K562 (cell line): ENCODE measurements around the gene EXOC6. TPM values are rescaled to one million over a fixed set of nuclear protein-coding genes. Genes with fewer than 3 reads are reported as not detected.
A peak's percentile ranks its signal among the peaks of the same experiment; 100 is the strongest.

Experiments
- ATAC-seq: fragments of 200-7000 bp; cut with Tn5 transposase; 3 replicates; pipeline ENCODE4 v1.9.1; 2020; ENCODE audit warnings: moderate library complexity
- BruUV-seq: library from RNA; stranded (reverse); fragments of 400-500 nt; replicated peaks from 2 replicates; lab custom pipeline; 2021; lab: Mats Ljungman, UMichigan
- CTCF ChIA-PET: fragments of 300-600 bp; formaldehyde crosslinking; extraction: SDS; loops from one replicate; lab custom pipeline; 2021; ENCODE audit warnings: low intra/inter-chr PET ratio; lab: Yijun Ruan, JAX
- POLR2A ChIA-PET: fragments of 300-600, 350-650 bp; sonication (Branson Sonifier 250); formaldehyde crosslinking; extraction: SDS; loops from one replicate; lab custom pipeline; 2021; ENCODE audit warnings: antibody characterized with exemption, inconsistent platforms; lab: Yijun Ruan, JAX
- DNase-seq, 4 experiments: peaks; one replicate each; pipeline versions ENCODE4 v3.0.0 to v3.0.0-alpha.2; 2011 to 2018; ENCODE audit warnings: low spot score in 3 of 4, mixed read lengths in 3 of 4; ENCODE audit errors: extremely low read depth in 1 of 4
- FAIRE-seq: peaks from 2 replicates; lab custom pipeline; 2011; peaks lifted over from hg19 to GRCh38; lab: Jason Lieb, UNC
- H2AFZ ChIP-seq: 2 replicates; pipeline ENCODE4 v1.6.0; 2011; ENCODE audit warnings: low read depth, low read length, control low read depth, inconsistent platforms
- H3K27ac ChIP-seq: fragments of 200-600 bp; 3 replicates; pipeline ENCODE4 v1.8.0; 2011; ENCODE audit warnings: low read depth, mild to moderate bottlenecking, control low read depth, inconsistent platforms, low read length, moderate library complexity, mixed read lengths; ENCODE audit errors: extremely low read depth
- H3K27me3 ChIP-seq, 2 experiments: fragments of 300-600 bp in 1 of 2; 2 replicates in 1 of 2; 3 replicates in 1 of 2; pipeline versions ENCODE4 v1.6.0 to v1.8.0; 2011; ENCODE audit warnings: inconsistent platforms in 2 of 2, low read length in 2 of 2, mild to moderate bottlenecking in 1 of 2, mixed read lengths in 1 of 2, moderate library complexity in 1 of 2; ENCODE audit not compliant: control insufficient read depth in 2 of 2, insufficient read depth in 2 of 2
- H3K36me3 ChIP-seq: fragments of 300-600 bp; 3 replicates; pipeline ENCODE4 v1.8.0; 2011; ENCODE audit warnings: mild to moderate bottlenecking, low read length, inconsistent platforms; ENCODE audit not compliant: control insufficient read depth, insufficient read depth
- H3K4me1 ChIP-seq, 2 experiments: fragments of 200-600 bp in 1 of 2; replicated peaks in 1 of 2; 2 replicates in 1 of 2; 3 replicates in 1 of 2; pipeline versions ENCODE4 v1.5.1 to v1.8.0; 2011; ENCODE audit warnings: inconsistent platforms in 2 of 2, low read length in 2 of 2, mild to moderate bottlenecking in 1 of 2, mixed read lengths in 1 of 2, moderate library complexity in 1 of 2; ENCODE audit not compliant: control insufficient read depth in 2 of 2, insufficient read depth in 2 of 2
- H3K4me2 ChIP-seq: 2 replicates; pipeline ENCODE4 v1.6.1; 2011; ENCODE audit warnings: low read length, control low read depth, inconsistent platforms, mixed read lengths; ENCODE audit not compliant: insufficient read depth
- H3K4me3 ChIP-seq: fragments of 200-600 bp; sonication (generic), shearing (Covaris generic); 2 replicates; pipeline ENCODE4 v1.5.1; 2016; ENCODE audit warnings: control low read depth, inconsistent platforms
- H3K79me2 ChIP-seq: fragments of 200-600 bp; 3 replicates; pipeline ENCODE4 v1.8.0; 2011; ENCODE audit warnings: low read length, inconsistent platforms; ENCODE audit not compliant: control insufficient read depth, insufficient read depth
- H3K9ac ChIP-seq, 2 experiments: 2 replicates each; pipeline versions ENCODE4 v1.6.0 to v1.6.1; 2011; ENCODE audit warnings: low read depth in 2 of 2, low read length in 2 of 2, control low read depth in 1 of 2, inconsistent platforms in 1 of 2, mild to moderate bottlenecking in 1 of 2, mixed read lengths in 1 of 2; ENCODE audit not compliant: insufficient read depth in 1 of 2
- H3K9me1 ChIP-seq: one replicate; pipeline ENCODE4 v1.6.0; 2011; ENCODE audit warnings: inconsistent platforms, mild to moderate bottlenecking, low read length, moderate library complexity; ENCODE audit not compliant: control insufficient read depth, insufficient read depth
- H3K9me3 ChIP-seq: replicated peaks from 2 replicates; pipeline ENCODE4 v1.5.1; 2011; ENCODE audit warnings: low read depth, low read length, inconsistent platforms; ENCODE audit not compliant: control insufficient read depth, insufficient read depth
- H4K20me1 ChIP-seq: replicated peaks from 2 replicates; pipeline ENCODE4 v1.6.1; 2011; ENCODE audit warnings: low read length, inconsistent platforms, mixed read lengths; ENCODE audit not compliant: control insufficient read depth, insufficient read depth
- MCM5 ChIP-seq: fragments of 450-650 bp; IDR thresholded peaks from 2 replicates; pipeline ENCODE4 v1.6.1; 2016; ENCODE audit warnings: low read depth
- MYC ChIP-seq, 2 experiments: fragments of 250-450 bp in 1 of 2; sonication (Bioruptor Pico) in 1 of 2; IDR thresholded peaks; 2 replicates each; pipeline versions ENCODE4 v1.5.1 to v1.6.1; 2012 to 2021; ENCODE audit warnings: low read depth in 2 of 2, borderline replicate concordance in 1 of 2, improper control_type of control experiment in 1 of 2, low read length in 1 of 2, mild to moderate bottlenecking in 1 of 2, moderate library complexity in 1 of 2
- NR2C1 ChIP-seq, 2 experiments: fragments of 450-650 bp; IDR thresholded peaks; 2 replicates each; pipeline ENCODE4 v1.6.1; 2017; ENCODE audit warnings: mild to moderate bottlenecking in 2 of 2, antibody characterized with exemption in 1 of 2, inconsistent platforms in 1 of 2, missing compliant biosample characterization in 1 of 2, missing genetic modification characterization in 1 of 2
- POLR3G ChIP-seq: IDR thresholded peaks from 2 replicates; pipeline ENCODE4 v1.6.1; 2011; ENCODE audit not compliant: insufficient read length, insufficient replicate concordance; ENCODE audit errors: extremely low read depth
- RCOR1 ChIP-seq, 2 experiments: IDR thresholded peaks; 2 replicates each; pipeline ENCODE4 v1.6.1; 2012; ENCODE audit warnings: low read depth in 2 of 2, low read length in 2 of 2, borderline replicate concordance in 1 of 2, improper control_type of control experiment in 1 of 2
- REST ChIP-seq, 2 experiments: fragments of 450-650 bp; formaldehyde crosslinking in 1 of 2; IDR thresholded peaks; 2 replicates each; pipeline versions ENCODE4 v1.4.0 to v1.6.1; 2014 to 2020; ENCODE audit warnings: mild to moderate bottlenecking in 2 of 2, borderline replicate concordance in 1 of 2, low read depth in 1 of 2
- SMC3 ChIP-seq: conservative IDR thresholded peaks from 2 replicates; pipeline ENCODE4 v1.6.1; 2011; ENCODE audit warnings: low read depth, low read length, improper control_type of control experiment; ENCODE audit not compliant: insufficient read depth
- SPI1 ChIP-seq: IDR thresholded peaks from 2 replicates; pipeline ENCODE4 v1.6.1; 2011; ENCODE audit warnings: low read depth, low read length, control low read depth, borderline replicate concordance
- ZEB2 ChIP-seq: fragments of 450-650 bp; IDR thresholded peaks from 2 replicates; pipeline ENCODE4 v1.6.1; 2016
- ZNF316 ChIP-seq: fragments of 450-650 bp; IDR thresholded peaks from 2 replicates; pipeline ENCODE4 v1.6.1; 2016
- WGBS: fragments of 100-300 bp; shearing (Covaris generic); methylation state at CpG from one replicate; pipeline ENCODE4 v1.1.6; 2016; ENCODE audit warnings: low coverage, mixed read lengths; ENCODE audit not compliant: insufficient coverage; ENCODE audit errors: missing lambda C conversion rate; 5-methylcytosine and 5-hydroxymethylcytosine counted together
- in situ Hi-C: fragments of 300-500 bp; cut with MboI; formaldehyde crosslinking; loops from 4 replicates; pipeline ENCODE4 v1.15.0; 2018; ENCODE audit warnings: inconsistent platforms, mixed read lengths
- intact Hi-C: fragments of 100-400 bp; cut with micrococcal nuclease; formaldehyde crosslinking; loops from 2 replicates; pipeline ENCODE4 v1.14.2; 2022
- polyA plus RNA-seq, 8 experiments: library from polyadenylated mRNA; depleted of rRNA in 4 of 8; stranded (reverse) in 5 of 8; unstranded in 3 of 8; fragments of >200 nt; fragmentation: Nextera tagmentation in 2 of 8; fragmentation: Illumina TruSeq in 1 of 8; extraction: Ambion mirVana in 2 of 8; extraction: Trizol in 1 of 8; gene quantifications; 2 replicates each; pipeline versions ENCODE4 v1.2.1 to v1.2.3, GENCODE V29; 2011 to 2014; ENCODE audit warnings: inconsistent platforms in 1 of 8, missing spikeins in 1 of 8
- total RNA-seq, 7 experiments: library from RNA; depleted of rRNA in 6 of 7; stranded (reverse); fragments of >200 nt in 6 of 7; fragmentation: Illumina TruSeq in 2 of 7; extraction: Trizol in 2 of 7; gene quantifications; 2 replicates each; pipeline versions ENCODE4 v1.2.1 to v1.2.3, GENCODE V29; 2011 to 2021; ENCODE audit warnings: low replicate concordance in 1 of 7
- TF ChIP-seq, protein P1 (sequence below): sonication (generic); formaldehyde crosslinking; IDR thresholded peaks from 2 replicates; pipeline ENCODE4 v1.8.1; 2023; ENCODE audit warnings: mild to moderate bottlenecking, missing genetic modification reagents

Gene EXOC6
- total and polyA plus RNA-seq, 9 of the 15 experiments (the other 6 are each of a cell fraction or from before 2014, with no cell fraction given) = 13.9 to 42.8 (median 24.9) TPM

GRCh38 chr10:93039721-93040120 lies 191.4 kb downstream of the EXOC6 start:
- Histone ChIP-seq H3K9me3 (no peaks in the 10 kb centered on the region), H3K9ac (no peak overlapping the region), H3K4me2 (no peak overlapping the region), H3K4me1 (no peaks in the 10 kb centered on the region; a peak in 2 of 5 replicates), H3K27ac (no peak overlapping the region), H4K20me1 (no peaks in the 10 kb centered on the region), H3K9me1 (no peaks in the 10 kb centered on the region), H3K79me2 (no peaks in the 10 kb centered on the region), H3K36me3 (peaks cover 2% of the 10 kb centered on the region; the same call in 2 of the 3 replicates), H3K4me3 (no peak overlapping the region), H3K27me3 (no peaks in the 10 kb centered on the region), H2AFZ (no peak overlapping the region)
- ChIA-PET CTCF (interaction anchor here (0.7 to 1.3 kb wide), 3 partner anchors 75 to 358 kb away, joined by 3 to 4 read pairs (median 4); no protein-coding TSS in a partner anchor), POLR2A (interaction anchor here (1.1 kb wide), 2 partner anchors 11 to 17 kb away, joined by 3 to 5 read pairs; no protein-coding TSS in a partner anchor)
- WGBS = 16% methylated on average over 3 of the region's 3 CpGs
- DNase-seq (peak in 2 of 4 experiments; percentile 18 to 47), ATAC-seq (peak; percentile 87), FAIRE-seq (peak; percentile 73)
- intact Hi-C loops = loop anchor here (1.0 to 2.0 kb wide), 2 partner anchors 74 to 155 kb away; no protein-coding TSS in a partner anchor
- no TSS peak for BruUV-seq
- in situ Hi-C loops = no loop called here
- TF ChIP-seq REST (IDR thresholded peaks at IDR 0.05; ENCODE audit: borderline replicate concordance) (peak; percentile 41; the same call in 1 of the 2 replicates), REST (CRISPR knock-in tag; IDR thresholded peaks at IDR 0.05; ENCODE audit: low read depth) (no peak), MYC (IDR thresholded peaks at IDR 0.05; ENCODE audit: low read depth, low read length) (0 out of 2 replicates have a peak, but pooled peaks have one; percentile 21), MYC (CRISPR knock-in tag; IDR thresholded peaks at IDR 0.05; ENCODE audit: borderline replicate concordance, low read depth) (no peak), ZNF316 (peak; percentile 29; the same call in 1 of the 2 replicates), NR2C1 (IDR thresholded peaks at IDR 0.05) (no peak), NR2C1 (tag; IDR thresholded peaks at IDR 0.05) (no peak), SMC3 (peak; percentile 40; the same call in 1 of the 2 replicates), ZEB2 (0 out of 2 replicates have a peak, but pooled peaks have one; percentile 22), MCM5 (no peak), SPI1 (peak; percentile 58), POLR3G (no peak), RCOR1 (IDR thresholded peaks at IDR 0.05; ENCODE audit: borderline replicate concordance in 1 of 2, low read depth in 2 of 2, low read length in 2 of 2) (no peak)
- TF ChIP-seq, protein P1, sequence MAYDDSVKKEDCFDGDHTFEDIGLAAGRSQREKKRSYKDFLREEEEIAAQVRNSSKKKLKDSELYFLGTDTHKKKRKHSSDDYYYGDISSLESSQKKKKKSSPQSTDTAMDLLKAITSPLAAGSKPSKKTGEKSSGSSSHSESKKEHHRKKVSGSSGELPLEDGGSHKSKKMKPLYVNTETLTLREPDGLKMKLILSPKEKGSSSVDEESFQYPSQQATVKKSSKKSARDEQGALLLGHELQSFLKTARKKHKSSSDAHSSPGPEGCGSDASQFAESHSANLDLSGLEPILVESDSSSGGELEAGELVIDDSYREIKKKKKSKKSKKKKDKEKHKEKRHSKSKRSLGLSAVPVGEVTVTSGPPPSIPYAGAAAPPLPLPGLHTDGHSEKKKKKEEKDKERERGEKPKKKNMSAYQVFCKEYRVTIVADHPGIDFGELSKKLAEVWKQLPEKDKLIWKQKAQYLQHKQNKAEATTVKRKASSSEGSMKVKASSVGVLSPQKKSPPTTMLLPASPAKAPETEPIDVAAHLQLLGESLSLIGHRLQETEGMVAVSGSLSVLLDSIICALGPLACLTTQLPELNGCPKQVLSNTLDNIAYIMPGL (CRISPR knock-in tag) = no peak
